ENCODE data around the gene TAF9.
"Not testable (repeated sequence)": the region's sequence is repeated elsewhere in the genome, so short reads cannot be mapped to it uniquely, and the experiment has no call there.

The TAF9 gene

GRCh38 chr5:69369340-69370121 is at the start of gene TAF9, which contains the start of the genes AK6 and RAD17:
TSS of gene TAF9 (minus strand) at chr5:69369520. CDS start at chr5:69365737, 3,783 bp downstream.
TSS of gene AK6 (minus strand) at chr5:69369520. CDS start at chr5:69369490, 30 bp downstream.
TSS of gene RAD17 (plus strand) at chr5:69369818. CDS start at chr5:69372209, 2,391 bp downstream.
- DNase-seq: peak; percentile 89

GRCh38 chr5:69418554-69418953 is 49.2 kb upstream of the TAF9 start:
- no peak for DNase-seq

GRCh38 chr5:69416699-69417098 is 47.4 kb upstream of the TAF9 start:
- no peak for DNase-seq

- no peak for DNase-seq
These were observed 46.9 kb upstream of the TAF9 start for GRCh38 chr5:69416180-69416579.

- DNase-seq: no peak
These were observed 46.3 kb upstream of the TAF9 start for GRCh38 chr5:69415584-69415958.

- DNase-seq: peak; percentile 9
These were observed 45.7 kb upstream of the TAF9 start, which contains the start of gene MARVELD2 for GRCh38 chr5:69414885-69415583. TSS of gene MARVELD2 (plus strand) at chr5:69415116. CDS start at chr5:69419386, 4,270 bp downstream.

GRCh38 chr5:69404659-69405330 is 35.5 kb upstream of the TAF9 start:
- DNase-seq: no peak

GRCh38 chr5:69378376-69378775 is 9.1 kb upstream of the TAF9 start:
- DNase-seq: no peak

- no peak for DNase-seq
These were observed 5.7 kb upstream of the TAF9 start for GRCh38 chr5:69374911-69375446.

- DNase-seq: no peak
These were observed 3.1 kb upstream of the TAF9 start for GRCh38 chr5:69372394-69372793.

- DNase-seq: not testable (repeated sequence)
These were observed 1.0 kb upstream of the TAF9 start for GRCh38 chr5:69370335-69370734.

- no peak for DNase-seq
These were observed 621 bp downstream of the TAF9 start for GRCh38 chr5:69368458-69369339.

GRCh38 chr5:69367697-69368279 is 1.5 kb downstream of the TAF9 start:
- no peak for DNase-seq

- DNase-seq: peak; percentile 2
These were observed 4.5 kb downstream of the TAF9 start for GRCh38 chr5:69364850-69365249.

- DNase-seq: peak; percentile 3
These were observed 4.9 kb downstream of the TAF9 start for GRCh38 chr5:69364414-69364813.

- DNase-seq: no peak
These were observed 8.9 kb downstream of the TAF9 start for GRCh38 chr5:69360442-69360841.

- DNase-seq: no peak
These were observed 9.6 kb downstream of the TAF9 start for GRCh38 chr5:69359699-69360098.

GRCh38 chr5:69350664-69351063 is 18.7 kb downstream of the TAF9 start:
- no peak for DNase-seq

- DNase-seq: no peak
These were observed 26.2 kb downstream of the TAF9 start for GRCh38 chr5:69343083-69343482.

GRCh38 chr5:69341520-69342161 is 27.7 kb downstream of the TAF9 start:
- no peak for DNase-seq

GRCh38 chr5:69335341-69335935 is 33.9 kb downstream of the TAF9 start:
- no peak for DNase-seq

All from fibroblast of upper back skin (primary cell).